Transverse colon (tissue), 3 donors: ENCODE results near the gene MYMK.

ENCODE experiments used
- CTCF ChIP-seq, 5 experiments: fragments of 200-600 bp in 3 of 5; fragments of 450-650 bp in 2 of 5; sonication (generic) in 3 of 5; IDR thresholded peaks; 1 replicate in 2 of 5; 2 replicates in 3 of 5; pipeline ENCODE4 v1.5.1; 2016 to 2017; ENCODE audit warnings: antibody characterized with exemption in 5 of 5, inconsistent platforms in 3 of 5, mild to moderate bottlenecking in 2 of 5, moderate library complexity in 1 of 5
- POLR2A ChIP-seq: fragments of 450-650 bp; IDR thresholded peaks from one replicate; pipeline ENCODE4 v1.6.1; 2016; ENCODE audit warnings: antibody characterized with exemption, mild to moderate bottlenecking, moderate library complexity

- TF ChIP-seq POLR2A (no peak), CTCF (IDR thresholded peaks at IDR 0.05) (no peak)
Measured at GRCh38 chr9:133558191-133559126, 33.7 kb upstream of the MYMK start.
